Ishikawa (cell line): Measurements from ENCODE around the gene ADGRF1.

Experiments used
- EP300 ChIP-seq: IDR thresholded peaks from 2 replicates; pipeline ENCODE4 v1.6.1; 2012; ENCODE audit warnings: borderline replicate concordance
- REST ChIP-seq: IDR thresholded peaks from 2 replicates; pipeline ENCODE4 v1.6.1; 2012; ENCODE audit warnings: low read depth, mild to moderate bottlenecking
- TEAD4 ChIP-seq: IDR thresholded peaks from 2 replicates; pipeline ENCODE4 v1.6.1; 2012
- YY1 ChIP-seq: IDR thresholded peaks from 2 replicates; pipeline ENCODE4 v1.6.1; 2012; ENCODE audit warnings: low read depth

- no peak for TF ChIP-seq REST
- TF ChIP-seq TEAD4: no peak
- no peak for TF ChIP-seq YY1
- TF ChIP-seq EP300: no peak
Measured at GRCh38 chr6:47026679-47027078, 15.5 kb downstream of the ADGRF1 start.
